GOT3 (cell line): ENCODE measurements around the gene CC2D2B.
A peak's percentile ranks its signal among the peaks of the same experiment; 100 is the strongest.
"Not testable (repeated sequence)": the region's sequence is repeated elsewhere in the genome, so short reads cannot be mapped to it uniquely, and the experiment has no call there.

Experiments used
- DNase-seq: peaks from one replicate; lab custom pipeline; 2025; ENCODE audit warnings: mixed read lengths; lab: John Stamatoyannopoulos, UW

Gene CC2D2B, protein sequence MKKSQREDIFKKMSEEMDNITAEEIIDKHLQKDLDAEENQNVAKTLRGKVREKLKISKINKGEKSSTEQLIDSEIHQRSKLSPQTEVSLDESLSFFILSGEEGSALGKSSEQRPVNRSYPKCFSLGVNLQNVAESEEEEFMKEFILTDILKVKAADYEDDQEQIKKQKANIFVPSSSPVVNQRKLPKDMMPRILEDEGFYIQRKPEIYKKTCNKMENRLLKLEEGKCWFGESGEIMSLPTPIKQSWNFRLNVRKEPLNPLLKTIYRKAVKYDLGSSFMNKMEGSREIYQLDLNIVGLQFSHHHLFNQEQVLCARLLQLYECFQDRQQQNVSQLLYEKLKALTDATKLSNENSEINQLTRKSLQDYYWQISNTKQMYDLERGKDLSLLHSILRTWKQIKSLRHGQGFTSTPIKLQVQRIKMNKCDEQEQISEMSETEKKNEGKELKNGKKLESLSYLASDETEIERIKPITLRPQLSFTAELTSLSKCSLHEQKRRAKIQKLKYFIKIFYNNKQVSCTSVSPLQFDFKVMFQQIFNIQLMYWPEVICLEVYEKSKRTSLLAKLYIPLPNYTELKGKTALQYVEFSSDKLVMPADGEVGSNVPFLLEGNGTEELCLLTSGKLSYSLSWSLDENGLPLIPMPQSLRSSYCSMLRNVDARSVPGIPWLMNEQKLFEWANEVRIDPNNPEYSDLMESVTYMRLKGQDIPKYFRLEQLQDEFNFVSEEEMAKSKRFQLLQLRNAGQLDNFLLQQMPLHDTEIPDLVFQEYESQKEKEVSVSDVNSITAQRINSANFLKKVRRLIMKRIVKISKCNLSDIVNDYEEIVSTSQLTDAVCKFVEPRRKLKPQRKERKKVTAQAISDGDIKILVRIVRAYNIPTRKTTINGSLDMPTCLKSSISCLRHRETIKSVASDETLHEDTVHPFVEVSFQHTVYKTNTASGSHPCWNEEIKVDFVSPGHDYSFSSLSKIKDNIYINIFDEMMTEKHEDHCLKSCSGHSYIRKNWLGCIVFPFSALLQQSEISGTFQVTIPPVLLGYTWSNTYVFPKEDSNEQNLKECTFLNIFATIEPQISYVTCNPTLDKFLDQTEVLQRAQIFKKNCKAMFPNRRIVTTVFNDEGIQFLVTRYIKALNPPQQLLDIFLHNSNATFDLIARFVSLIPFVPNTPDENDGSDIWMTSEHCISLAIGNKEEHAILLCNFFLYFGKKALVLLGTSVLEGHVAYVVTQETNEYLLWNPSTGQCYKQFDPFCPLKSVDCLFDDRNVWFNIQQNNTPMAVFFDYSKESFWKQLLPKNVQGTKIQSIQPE (N-terminal part only)

DNA sequence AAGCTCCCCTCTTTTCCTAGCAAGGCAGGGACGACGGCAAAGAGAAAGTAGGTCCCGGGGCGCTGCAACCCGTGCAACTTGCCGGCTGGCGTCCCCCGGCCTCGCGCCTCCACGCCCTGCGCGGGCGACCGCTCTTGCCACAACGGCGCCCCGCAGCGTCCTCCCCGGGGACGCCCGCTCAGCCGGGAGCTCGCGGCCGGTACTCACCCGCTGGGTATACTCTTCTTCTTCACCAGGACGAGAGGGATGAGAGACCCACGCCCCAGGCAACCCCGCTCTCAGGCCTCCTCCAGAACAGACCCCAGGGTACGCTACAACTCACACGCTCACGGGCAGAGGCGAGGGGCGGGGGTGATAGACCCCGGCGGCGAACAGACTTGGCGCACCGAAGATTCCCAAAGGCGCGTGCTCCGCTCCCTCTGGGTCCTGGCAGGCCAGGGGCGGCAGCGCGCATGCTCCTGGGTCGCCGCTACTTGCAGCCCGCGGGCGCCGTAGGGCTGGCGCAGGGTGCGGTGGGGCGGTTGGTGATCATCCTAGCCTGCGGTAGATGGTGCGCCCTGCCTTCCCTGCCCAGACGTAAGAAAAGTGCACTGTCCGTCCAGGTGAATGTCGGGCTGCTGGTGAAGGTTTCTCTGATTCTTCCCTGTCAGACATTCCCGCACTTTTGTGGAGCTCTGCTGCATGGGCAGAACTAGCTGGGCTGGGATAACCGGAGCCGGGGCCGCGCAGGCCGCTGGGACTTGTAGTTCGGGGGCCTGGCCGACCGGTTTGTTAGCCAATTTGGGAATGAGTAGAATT lies at the start of gene CC2D2B:
Gene CC2D2B (plus strand): TSS at position 520 of the 798 bp plus-strand sequence. CDS start 3,349 bp downstream, outside the sequence.
- DNase-seq = peak; percentile 23

- no peak for DNase-seq
Observed at GRCh38 chr10:95860166-95860940, 47.4 kb upstream of the CC2D2B start.

GRCh38 chr10:95861386-95861785 lies 46.4 kb upstream of the CC2D2B start:
- no peak for DNase-seq

DNA sequence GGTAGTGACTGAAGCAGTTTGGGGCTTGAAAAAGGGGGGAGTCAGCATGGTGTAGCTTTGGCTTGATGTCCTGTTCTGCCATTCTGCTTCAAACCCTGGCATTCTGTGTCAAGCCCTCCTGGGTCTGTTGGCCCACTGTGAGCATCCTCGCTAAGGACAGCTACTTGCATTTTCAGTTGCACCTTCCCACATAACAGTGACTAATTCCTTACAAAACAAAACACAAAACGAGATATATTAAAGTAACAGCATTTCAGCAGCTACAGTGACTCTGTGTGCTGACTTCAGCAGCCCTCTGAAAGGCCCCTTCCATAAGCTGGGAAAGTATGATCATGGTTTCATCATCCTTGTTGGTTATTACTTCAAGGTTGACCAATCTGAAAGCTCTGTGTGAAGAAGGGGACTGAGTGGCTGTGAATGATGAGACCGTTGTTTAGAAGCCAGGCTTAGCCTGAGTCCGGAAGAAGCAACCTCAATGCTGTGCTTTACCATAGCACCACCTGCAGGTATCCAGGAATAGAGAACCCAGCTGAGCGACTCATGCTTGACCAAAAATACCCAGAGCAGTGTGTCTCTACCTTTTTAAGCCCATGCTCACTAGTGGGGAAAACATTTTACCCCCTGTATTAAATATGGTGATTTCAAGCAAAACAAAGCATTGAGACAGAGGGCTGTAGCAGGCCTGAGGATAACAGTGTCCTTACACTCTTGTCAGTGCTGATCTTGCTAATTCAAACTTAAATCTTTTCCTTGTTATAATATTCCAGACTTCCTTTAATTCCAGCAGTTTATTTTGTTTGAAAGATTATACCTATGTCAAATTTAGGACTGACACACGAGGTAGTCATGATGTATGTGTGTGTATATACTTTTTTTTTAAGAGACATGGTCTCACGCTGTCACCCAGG lies 42.6 kb upstream of the CC2D2B start:
- no peak for DNase-seq

- no peak for DNase-seq
Observed at GRCh38 chr10:95865814-95866466, 41.8 kb upstream of the CC2D2B start.

GRCh38 chr10:95866467-95866842 lies 41.3 kb upstream of the CC2D2B start:
- no peak for DNase-seq

DNA sequence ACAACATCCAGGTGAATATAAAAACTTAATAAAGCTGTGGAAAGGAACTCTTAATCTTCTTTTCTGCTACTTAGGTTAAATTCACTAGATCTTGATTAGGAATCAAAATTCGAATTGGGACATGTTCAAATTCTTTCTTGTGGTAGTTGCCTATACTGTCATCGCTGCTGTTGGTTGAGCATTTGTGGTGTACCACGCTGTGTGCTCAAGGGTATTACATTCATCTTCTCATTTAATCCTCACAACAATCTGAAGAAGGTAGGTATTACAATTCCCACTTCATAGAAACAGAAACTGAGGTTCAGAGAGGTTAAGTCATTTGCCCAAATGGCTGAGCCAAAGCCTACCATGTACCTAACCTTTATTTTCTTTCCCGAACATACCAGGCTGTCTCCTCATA lies 39.9 kb upstream of the CC2D2B start:
- no peak for DNase-seq

- DNase-seq = no peak
Observed at GRCh38 chr10:95872158-95872711, 35.5 kb upstream of the CC2D2B start.

- no peak for DNase-seq
Observed at GRCh38 chr10:95873139-95873538, 34.6 kb upstream of the CC2D2B start.

DNA sequence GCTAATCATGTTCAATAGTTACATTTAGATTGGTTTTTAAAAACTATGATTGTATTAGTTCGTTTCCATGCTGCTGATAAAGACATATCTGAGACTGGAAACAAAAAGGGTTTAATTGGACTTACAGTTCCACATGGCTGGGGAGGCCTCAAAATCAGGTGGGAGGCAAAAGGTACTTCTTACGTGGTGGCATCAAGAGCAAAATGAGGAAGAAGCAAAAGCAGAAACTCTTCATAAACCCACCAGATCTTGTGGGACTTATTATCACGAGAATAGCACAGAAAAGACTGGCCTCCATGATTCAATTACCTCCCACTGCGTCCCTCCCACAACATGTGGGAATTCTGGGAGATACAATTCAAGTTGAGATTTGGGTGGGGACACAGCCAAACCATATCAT lies 34.1 kb upstream of the CC2D2B start:
- no peak for DNase-seq

DNA sequence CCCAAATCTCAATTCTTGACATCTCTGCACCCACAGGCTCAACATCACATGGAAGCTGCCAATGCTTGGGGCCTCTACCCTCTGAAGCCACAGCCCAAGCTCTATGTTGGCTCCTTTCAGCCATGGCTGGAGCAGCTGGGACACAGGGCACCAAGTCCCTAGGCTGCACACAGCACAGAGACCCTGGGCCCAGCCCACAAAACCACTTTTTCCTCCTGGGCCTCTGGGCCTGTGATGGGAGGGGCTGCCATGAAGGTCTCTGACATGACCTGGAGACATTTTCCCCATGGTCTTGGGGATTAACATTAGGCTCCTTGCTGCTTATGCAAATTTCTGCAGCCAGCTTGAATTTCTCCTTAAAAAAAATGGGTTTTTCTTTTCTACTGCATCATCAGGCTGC lies 33.0 kb upstream of the CC2D2B start:
- not testable (repeated sequence) for DNase-seq

DNA sequence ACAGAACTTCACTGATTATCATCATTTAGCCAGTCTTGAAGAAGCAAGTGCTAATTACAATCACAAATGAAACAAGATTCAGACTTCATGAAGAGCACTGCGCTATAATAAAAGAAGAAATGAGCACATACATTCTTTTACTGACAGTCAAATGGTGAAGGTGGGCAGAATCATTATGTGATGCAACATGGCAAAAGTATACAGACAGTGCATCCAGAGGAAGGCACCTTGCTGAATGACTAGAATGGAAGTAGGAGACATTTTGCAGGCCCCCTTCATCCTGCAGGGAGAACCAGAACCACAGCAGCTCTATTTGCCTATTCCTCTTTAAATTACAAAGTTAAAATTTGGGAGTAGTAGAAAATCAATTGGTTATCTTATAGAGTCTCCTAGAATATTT lies 31.0 kb upstream of the CC2D2B start:
- no peak for DNase-seq

DNA sequence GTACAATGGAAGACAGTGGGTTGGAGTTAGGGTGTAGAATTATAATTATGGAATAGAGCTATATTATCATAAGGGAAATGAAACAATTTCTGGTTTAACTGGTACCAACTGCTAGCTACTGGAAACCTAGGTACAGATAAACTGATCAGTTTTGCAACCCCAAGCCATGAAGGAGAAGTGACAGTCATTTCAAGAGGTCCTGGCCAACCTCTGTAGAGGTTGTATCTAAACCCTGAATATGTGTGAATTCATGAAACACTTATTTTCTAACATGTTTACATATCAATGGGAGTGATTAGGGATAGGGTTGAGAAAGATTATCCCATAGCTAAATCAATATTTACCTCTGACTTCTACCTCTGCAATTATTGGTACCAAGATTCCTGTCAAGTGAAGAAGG lies 29.9 kb upstream of the CC2D2B start:
- DNase-seq = no peak

GRCh38 chr10:95880704-95881103 lies 27.1 kb upstream of the CC2D2B start:
- no peak for DNase-seq

DNA sequence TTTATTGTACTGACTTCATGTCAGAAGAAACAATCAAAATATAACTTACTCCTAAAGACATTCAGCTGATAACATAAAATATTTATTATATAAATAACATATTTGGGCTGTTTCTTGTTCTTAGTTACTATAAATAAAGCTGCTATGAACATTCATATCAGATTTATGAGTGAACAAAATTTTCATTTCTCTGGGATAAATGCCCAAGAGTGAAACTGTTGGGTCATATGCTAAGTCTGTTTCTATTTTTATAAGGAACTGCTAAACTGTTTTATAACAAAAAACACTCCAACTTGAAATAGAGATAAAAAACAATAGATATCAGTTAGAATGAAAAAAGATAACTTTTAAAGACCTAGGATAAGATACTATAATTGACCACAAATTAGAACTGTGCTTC lies 26.5 kb upstream of the CC2D2B start:
- DNase-seq = no peak

DNA sequence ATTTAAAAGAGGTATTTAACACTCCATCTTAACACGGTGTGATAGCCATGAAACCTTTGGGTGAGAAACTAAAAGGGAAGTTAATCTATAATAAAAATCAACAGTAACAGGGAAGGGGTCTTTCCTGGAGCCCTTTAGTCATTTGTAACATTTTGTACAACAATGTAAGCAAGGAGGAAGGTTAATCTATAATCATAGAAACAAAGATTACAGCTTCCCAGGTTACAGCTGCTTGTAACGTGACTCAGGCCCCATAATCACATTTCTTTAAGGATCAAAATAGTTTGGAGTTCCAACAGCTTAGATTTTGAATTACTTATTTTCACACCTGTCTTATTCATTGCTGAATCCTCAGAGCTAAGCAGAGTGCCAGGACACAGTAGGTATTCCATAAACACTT lies 17.9 kb upstream of the CC2D2B start:
- DNase-seq = no peak

GRCh38 chr10:95896071-95896850 lies 11.5 kb upstream of the CC2D2B start:
- no peak for DNase-seq
